ENCODE results near the gene SLC20A1.

The SLC20A1 gene

DNA sequence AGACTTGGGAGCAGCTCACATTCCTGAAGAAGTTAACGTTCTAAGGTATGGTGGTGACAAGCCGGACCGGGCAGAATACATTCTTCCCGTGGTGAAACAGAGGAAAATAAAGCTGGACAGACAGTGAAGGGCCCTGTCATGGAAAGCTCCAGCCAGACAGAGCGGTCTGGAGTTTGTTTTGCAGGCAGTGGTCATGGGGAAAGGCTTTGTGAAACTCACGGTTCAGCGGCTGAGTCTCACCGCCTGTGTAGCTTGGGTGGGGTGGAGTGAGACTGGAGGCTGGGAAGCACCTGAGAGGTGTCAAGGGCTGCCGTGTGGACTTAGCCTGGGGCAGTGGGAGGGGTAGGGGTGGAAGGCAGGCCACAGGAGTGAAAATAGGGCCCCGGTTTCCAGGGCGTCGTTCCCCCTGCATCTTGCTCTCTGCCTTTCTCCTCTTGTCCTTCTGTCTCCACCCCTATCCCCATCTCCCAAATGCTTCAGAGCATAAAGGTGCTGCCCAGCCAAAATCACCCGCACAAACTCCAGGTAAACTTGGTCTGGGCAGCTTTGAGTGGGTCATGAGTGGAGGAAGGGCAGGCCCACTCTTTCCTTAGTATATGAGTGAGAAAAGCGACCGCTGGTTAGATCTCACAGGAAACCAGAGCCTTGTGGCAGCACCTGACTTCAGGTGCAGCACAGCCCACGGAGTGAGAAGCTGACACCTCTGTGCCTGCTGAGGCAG is 11.4 kb upstream of the SLC20A1 start:
- no peak overlapping the region for H3K27ac Mint-ChIP-seq
- H3K4me1 Mint-ChIP-seq, result peaks cover 28 to 42% of the 10 kb centered on the region in 2 donors
- no peaks in the 10 kb centered on the region for H3K36me3 Mint-ChIP-seq
- no peak overlapping the region for H3K4me3 Mint-ChIP-seq
- ATAC-seq (replicated peaks), result no peak
- no peaks in the 10 kb centered on the region for H3K9me3 Mint-ChIP-seq
- no peaks in the 10 kb centered on the region for H3K27me3 Mint-ChIP-seq
- no peak for DNase-seq

DNA sequence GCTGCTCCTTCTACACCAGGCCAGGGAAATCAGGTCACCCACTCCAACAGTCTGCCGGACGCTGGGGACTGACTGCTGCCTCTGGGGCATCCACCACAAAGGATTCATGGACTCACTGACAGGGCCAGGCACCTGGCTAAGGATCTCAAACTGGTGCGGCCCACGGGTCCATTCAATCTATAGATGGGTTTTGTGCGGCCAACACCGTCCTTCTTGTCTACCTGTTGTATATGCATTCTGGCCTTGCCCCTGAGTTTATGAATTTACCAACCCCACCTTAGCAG is 10.9 kb upstream of the SLC20A1 start:
- no peaks in the 10 kb centered on the region for H3K36me3 Mint-ChIP-seq
- peaks cover 25 to 41% of the 10 kb centered on the region in 2 donors for H3K4me1 Mint-ChIP-seq
- no peaks in the 10 kb centered on the region for H3K9me3 Mint-ChIP-seq
- no peak overlapping the region for H3K4me3 Mint-ChIP-seq
- no peaks in the 10 kb centered on the region for H3K27me3 Mint-ChIP-seq
- DNase-seq (no peak), ATAC-seq (replicated peaks) (no peak)
- no peak overlapping the region for H3K27ac Mint-ChIP-seq

DNA sequence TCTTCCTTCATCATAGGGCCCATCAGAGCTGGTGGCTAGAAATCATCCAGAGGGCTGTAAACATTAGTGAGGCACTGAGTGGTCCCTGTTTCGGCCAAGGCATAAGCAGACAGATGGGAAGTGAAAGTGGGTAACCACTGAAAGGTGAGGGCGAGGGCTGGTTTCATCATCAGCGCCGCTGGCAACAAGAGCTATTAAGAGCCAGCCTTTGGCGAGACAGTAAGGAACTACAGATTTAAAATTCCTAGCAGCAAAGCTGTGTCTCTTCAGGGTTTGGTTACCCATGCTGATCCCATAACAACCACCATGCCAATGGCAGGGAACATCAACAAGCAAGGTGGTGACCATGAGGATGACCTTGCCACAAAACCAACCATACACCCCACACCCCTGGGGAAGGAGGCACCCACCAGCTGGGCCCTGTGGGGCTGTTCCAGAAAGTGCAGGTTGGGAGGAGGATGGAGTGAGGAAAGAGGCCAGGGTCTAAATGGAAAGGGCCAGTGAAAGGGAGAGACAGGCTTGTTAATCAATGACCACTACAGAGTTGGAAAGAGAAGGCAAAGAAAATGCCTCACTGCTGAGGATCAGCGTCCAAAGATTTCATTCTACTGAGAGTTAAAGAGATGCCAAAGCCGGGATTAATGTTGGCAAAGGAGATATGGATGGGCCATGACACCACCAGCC is 9.0 kb upstream of the SLC20A1 start:
- peak; percentile 95 to 96 for ATAC-seq (replicated peaks)
- H3K36me3 Mint-ChIP-seq, result no peaks in the 10 kb centered on the region
- peak; percentile 30 for DNase-seq
- peak overlapping the region; percentile 7 for H3K27ac Mint-ChIP-seq
- peaks cover 22 to 34% of the 10 kb centered on the region in 2 donors for H3K4me1 Mint-ChIP-seq
- no peaks in the 10 kb centered on the region for H3K27me3 Mint-ChIP-seq
- H3K4me3 Mint-ChIP-seq, result no peak overlapping the region
- no peaks in the 10 kb centered on the region for H3K9me3 Mint-ChIP-seq

DNA sequence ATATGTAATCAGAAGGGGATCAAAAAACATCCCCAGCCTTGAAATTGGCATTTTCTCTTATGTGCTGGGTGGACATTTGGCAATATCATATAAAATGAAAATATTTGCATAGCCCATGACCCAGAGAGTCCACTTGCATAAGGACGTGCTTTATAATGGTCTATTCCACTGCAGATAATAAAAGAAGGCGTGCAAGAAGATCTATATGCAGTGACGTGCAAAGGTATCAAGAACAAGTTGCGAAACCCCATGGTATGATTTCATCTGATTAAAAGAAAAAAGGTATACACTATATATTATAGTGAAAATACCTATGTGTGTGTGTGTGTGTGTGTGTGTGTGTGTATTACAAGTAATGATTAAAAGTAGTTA is 8.5 kb upstream of the SLC20A1 start:
- DNase-seq (no peak), ATAC-seq (replicated peaks) (no peak)
- H3K27me3 Mint-ChIP-seq, result no peaks in the 10 kb centered on the region
- H3K27ac Mint-ChIP-seq, result no peak overlapping the region
- H3K36me3 Mint-ChIP-seq, result no peaks in the 10 kb centered on the region
- H3K4me3 Mint-ChIP-seq, result no peak overlapping the region
- H3K9me3 Mint-ChIP-seq, result no peaks in the 10 kb centered on the region
- H3K4me1 Mint-ChIP-seq, result peaks cover 19 to 30% of the 10 kb centered on the region in 2 donors

DNA sequence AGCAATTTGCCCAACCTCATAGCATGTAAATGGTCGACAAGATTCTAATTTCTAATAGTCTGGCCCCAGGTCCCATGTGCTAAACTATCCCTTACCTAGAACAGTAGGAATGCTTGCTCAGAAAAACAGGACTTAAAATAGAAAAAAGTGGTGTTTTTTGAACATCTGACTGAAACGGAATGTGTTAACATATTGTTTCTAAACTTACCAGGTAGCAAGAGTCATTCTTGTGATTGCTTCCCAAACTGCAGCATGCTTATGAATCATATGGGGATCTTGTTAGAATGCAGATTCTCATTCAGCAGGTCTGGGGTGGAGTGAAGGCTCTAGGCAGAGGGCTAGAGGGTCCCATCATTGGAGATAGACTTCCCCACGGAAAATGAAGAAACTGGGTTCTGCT is 5.8 kb upstream of the SLC20A1 start:
- ATAC-seq (replicated peaks) (no peak), DNase-seq (no peak)
- Mint-ChIP-seq H3K36me3 (peaks cover 5 to 6% of the 10 kb centered on the region in 2 donors), H3K4me1 (peaks cover 28 to 43% of the 10 kb centered on the region in 2 donors), H3K27ac (no peak overlapping the region), H3K27me3 (no peaks in the 10 kb centered on the region), H3K9me3 (no peaks in the 10 kb centered on the region), H3K4me3 (no peak overlapping the region)

DNA sequence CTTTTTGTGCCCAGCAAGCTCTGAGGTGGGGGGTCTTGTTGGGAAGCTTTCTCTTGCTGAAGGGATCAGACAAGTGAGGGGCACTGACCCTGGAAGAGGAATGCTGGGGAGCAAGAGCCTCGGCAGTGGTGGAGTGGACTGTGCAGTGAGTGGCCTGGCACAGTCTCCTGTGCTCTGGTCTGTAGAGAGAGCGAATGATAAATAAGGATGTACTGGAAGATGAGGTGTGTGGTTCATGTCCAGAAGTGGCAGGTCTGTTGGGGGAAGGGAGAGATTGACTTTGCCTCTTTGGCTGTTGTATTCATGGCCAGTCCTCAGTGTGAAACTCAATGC is 5.3 kb upstream of the SLC20A1 start:
- H3K4me1 Mint-ChIP-seq, result peaks cover 26 to 44% of the 10 kb centered on the region in 2 donors
- H3K4me3 Mint-ChIP-seq, result no peak overlapping the region
- ATAC-seq (replicated peaks), result no peak
- H3K36me3 Mint-ChIP-seq, result peaks cover 5 to 6% of the 10 kb centered on the region in 2 donors
- H3K27me3 Mint-ChIP-seq, result no peaks in the 10 kb centered on the region
- no peak overlapping the region for H3K27ac Mint-ChIP-seq
- no peak for DNase-seq
- no peaks in the 10 kb centered on the region for H3K9me3 Mint-ChIP-seq

DNA sequence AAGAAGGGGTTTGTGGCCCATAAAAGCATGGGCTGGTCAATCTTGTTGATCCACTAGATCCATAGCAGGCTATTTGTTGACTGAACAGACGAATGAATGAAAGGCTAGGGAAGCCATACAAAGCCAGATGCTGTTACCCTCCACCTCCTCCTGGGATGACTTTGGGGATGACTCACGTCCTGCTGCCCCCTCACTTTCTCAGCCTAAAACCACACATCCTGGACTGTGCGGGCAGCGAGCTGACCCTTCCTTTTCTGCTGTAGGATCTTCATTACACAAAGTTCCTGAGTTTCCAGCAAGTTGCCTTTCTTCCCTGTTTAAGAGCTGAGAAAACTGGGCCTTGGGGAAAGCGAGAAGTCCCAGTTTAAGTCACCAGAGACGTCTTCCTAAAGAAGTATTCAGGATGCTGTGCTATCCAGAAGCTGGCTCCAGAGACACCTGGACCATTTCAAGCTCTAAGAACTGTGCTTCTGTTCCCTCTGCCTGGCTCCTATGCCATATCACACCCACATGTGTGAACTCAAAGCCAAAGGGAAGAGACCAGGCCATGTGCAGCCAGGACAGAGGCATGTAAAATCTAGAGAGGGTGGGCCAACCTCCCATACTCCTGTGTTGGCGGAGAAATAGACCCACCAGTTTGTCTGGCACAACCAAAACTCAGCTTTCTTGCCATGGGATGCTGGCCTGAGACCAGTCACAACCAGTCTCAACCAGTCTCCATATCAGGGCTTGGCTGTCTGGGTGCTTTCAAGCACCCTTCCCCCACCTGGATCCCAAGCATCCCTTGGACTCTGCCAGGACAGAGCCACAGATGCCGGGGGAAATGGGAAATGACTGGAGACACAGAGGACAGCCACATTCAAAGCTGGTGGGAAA is 4.7 kb upstream of the SLC20A1 start:
- DNase-seq, result no peak
- peak overlapping the region; percentile 5 for H3K27ac Mint-ChIP-seq
- ATAC-seq (replicated peaks), result no peak
- no peaks in the 10 kb centered on the region for H3K9me3 Mint-ChIP-seq
- peaks cover 5 to 6% of the 10 kb centered on the region in 2 donors for H3K36me3 Mint-ChIP-seq
- no peak overlapping the region for H3K4me3 Mint-ChIP-seq
- no peaks in the 10 kb centered on the region for H3K27me3 Mint-ChIP-seq
- peaks cover 22 to 38% of the 10 kb centered on the region in 2 donors for H3K4me1 Mint-ChIP-seq

DNA sequence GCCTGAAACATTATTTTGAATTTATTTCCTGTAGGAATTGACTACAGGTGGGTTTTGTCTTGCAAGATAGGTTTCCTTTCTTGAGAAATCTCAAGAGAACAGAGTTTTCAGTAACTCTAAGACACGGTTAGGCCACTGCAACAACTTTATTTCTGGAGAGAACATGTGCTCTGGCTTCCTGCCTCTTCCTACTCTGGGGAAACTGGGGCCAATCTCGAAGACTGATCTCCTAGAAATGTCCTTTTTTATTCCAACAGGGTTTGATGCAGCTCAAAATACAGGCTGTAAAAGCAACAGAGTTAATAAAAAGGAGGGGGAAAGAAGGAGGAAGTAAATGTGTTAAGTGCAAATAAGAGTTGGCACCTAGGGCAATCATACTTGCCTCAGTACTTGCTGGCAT is 4.0 kb upstream of the SLC20A1 start:
- H3K27ac Mint-ChIP-seq, result no peak overlapping the region
- H3K4me1 Mint-ChIP-seq, result peaks cover 18 to 32% of the 10 kb centered on the region in 2 donors

DNA sequence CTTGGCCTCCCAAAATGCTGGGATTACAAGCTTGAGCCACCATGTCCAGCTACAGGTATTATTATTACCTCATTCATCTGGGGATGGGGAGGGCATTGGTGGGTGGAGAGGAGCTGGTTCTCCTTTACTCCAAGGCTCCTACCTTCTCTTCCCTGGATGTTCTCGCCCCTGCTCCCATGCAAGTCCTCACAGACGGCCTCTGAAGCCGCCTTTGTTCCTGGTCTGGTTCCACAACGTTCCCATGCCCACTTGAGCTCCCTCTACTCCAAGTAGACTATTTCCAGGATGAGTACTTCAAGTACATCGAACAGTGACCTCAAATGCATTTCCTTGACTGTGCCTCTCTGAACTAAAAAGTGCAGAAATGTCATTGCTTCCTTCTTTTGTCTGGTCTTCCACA is 3.2 kb upstream of the SLC20A1 start:
- no peaks in the 10 kb centered on the region for H3K27me3 Mint-ChIP-seq
- H3K36me3 Mint-ChIP-seq, result peaks cover 14 to 15% of the 10 kb centered on the region in 2 donors
- no peak overlapping the region for H3K4me3 Mint-ChIP-seq
- DNase-seq (no peak), ATAC-seq (replicated peaks) (no peak)
- H3K27ac Mint-ChIP-seq, result no peak overlapping the region
- H3K4me1 Mint-ChIP-seq, result peaks cover 18 to 36% of the 10 kb centered on the region in 2 donors
- no peaks in the 10 kb centered on the region for H3K9me3 Mint-ChIP-seq

More for the DNA sequence above, 4.0 kb upstream of the SLC20A1 start:
- Mint-ChIP-seq H3K9me3 (no peaks in the 10 kb centered on the region), H3K4me3 (no peak overlapping the region), H3K36me3 (peaks cover 6% of the 10 kb centered on the region in 2 donors), H3K27me3 (no peaks in the 10 kb centered on the region)
- no peak for DNase-seq
- no peak for ATAC-seq (replicated peaks)

DNA sequence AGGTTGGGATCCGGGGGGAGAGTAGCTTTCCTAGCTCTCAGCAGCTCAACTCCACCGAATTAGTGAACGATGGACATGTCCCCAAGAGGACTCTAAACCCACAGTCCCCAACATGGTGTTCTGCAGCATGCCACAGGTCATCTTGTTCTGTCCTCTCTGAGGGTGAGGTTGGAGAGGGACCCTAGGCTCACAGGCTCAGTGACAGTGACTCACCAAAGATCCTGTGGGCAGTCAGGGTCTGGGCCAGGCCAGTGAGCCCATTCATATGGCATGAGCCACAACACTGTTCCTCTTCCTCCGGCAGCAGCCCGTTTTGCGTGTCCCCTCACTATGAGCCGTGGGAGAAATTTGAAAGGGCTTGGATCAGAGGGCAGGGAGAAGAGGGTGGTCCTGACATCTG is 2.8 kb upstream of the SLC20A1 start:
- no peaks in the 10 kb centered on the region for H3K27me3 Mint-ChIP-seq
- DNase-seq, result no peak
- ATAC-seq (replicated peaks), result no peak
- peaks cover 20 to 40% of the 10 kb centered on the region in 2 donors for H3K4me1 Mint-ChIP-seq
- H3K4me3 Mint-ChIP-seq, result no peak overlapping the region
- no peaks in the 10 kb centered on the region for H3K9me3 Mint-ChIP-seq
- H3K36me3 Mint-ChIP-seq, result peaks cover 17 to 19% of the 10 kb centered on the region in 2 donors
- H3K27ac Mint-ChIP-seq, result no peak overlapping the region

DNA sequence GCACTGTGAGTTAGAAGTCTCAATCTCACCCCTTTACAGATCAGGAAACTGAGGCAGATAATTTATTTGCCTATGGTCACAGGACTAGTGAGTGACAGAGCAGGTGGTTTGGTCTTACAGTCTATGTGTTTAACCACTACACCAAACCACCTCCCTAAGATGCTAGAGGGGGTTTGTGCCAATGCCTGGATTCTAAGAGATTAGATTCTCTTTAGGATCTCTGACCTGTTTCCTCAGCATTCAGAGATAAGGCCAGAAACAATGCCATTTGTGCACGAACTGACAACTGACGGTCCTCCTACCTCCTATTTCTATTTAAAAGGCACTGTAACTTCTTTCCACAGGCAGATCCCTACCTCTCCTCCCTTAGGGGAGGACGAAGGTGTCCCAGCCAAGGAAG is 2.3 kb upstream of the SLC20A1 start:
- no peak for ATAC-seq (replicated peaks)
- no peaks in the 10 kb centered on the region for H3K27me3 Mint-ChIP-seq
- no peak overlapping the region for H3K4me3 Mint-ChIP-seq
- H3K4me1 Mint-ChIP-seq, result peaks cover 20 to 44% of the 10 kb centered on the region in 2 donors
- H3K27ac Mint-ChIP-seq, result no peak overlapping the region
- H3K36me3 Mint-ChIP-seq, result peaks cover 21 to 22% of the 10 kb centered on the region in 2 donors
- no peaks in the 10 kb centered on the region for H3K9me3 Mint-ChIP-seq
- DNase-seq, result no peak

DNA sequence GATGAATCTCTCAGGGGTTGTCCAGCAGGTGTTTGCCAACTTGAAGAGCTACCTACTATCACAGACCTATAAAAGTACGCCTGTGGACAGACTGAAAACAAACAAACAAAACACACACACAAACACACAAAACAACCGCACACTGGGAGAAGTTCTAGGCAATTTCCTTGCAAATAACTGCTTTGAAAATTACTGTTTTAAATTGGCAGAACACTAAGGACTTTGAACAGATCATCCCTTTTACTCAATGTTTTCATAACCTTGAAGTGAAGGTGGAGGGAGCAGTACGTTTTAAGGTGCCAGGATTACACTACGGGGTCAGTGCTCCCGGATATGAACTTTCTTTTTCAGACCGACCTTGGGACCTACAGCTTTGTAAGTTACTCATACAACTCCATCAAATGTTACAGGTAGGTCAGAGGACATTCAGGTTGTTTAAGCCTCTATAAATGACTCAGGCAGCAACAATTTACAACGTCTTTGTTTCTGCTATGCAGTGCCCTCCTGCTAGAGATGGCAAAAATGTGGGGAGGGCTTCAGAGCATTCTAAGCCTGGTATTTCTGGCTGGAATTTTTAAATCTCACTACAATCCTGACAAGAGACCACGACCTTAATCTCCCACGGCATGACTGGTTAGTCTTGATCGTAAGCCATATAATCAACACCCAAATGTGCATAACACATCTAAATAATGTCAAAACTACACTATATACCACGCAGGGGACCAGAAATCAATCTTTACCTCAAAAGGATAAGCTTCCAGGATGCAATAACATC is 1.4 kb upstream of the SLC20A1 start:
- H3K4me1 Mint-ChIP-seq, result peaks cover 23 to 51% of the 10 kb centered on the region in 2 donors
- ATAC-seq (replicated peaks) (no peak), DNase-seq (no peak)
- H3K36me3 Mint-ChIP-seq, result peaks cover 29 to 30% of the 10 kb centered on the region in 2 donors
- peak overlapping the region; percentile 88 to 92 for H3K4me3 Mint-ChIP-seq
- H3K27ac Mint-ChIP-seq, result peak overlapping the region; percentile 94
- H3K9me3 Mint-ChIP-seq, result no peaks in the 10 kb centered on the region
- no peaks in the 10 kb centered on the region for H3K27me3 Mint-ChIP-seq

DNA sequence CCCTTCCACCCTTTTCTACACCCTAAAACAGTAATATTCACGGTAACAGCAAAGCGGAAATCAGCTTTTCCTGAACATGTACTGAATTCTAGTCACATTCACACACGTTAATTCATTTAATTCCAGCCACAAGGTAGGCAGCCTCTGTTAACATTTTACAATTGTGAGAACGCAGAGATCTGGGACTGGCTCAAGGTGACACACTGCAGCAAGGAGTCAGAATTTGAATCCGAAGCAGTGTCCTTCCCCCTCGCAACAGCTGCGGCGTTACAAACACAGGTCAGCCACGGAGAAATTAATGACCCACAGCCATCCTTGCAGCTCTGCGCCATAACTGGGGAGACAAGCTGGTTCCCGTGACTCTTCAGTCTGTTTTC is 818 bp upstream of the SLC20A1 start:
- DNase-seq (no peak), ATAC-seq (replicated peaks) (peak; percentile 6 to 9)
- Mint-ChIP-seq H3K4me1 (peaks cover 23 to 57% of the 10 kb centered on the region in 2 donors), H3K27me3 (no peaks in the 10 kb centered on the region), H3K36me3 (peaks cover 29 to 36% of the 10 kb centered on the region in 2 donors), H3K9me3 (no peaks in the 10 kb centered on the region), H3K4me3 (peak overlapping the region; percentile 88 to 92), H3K27ac (peak overlapping the region; percentile 94)

DNA sequence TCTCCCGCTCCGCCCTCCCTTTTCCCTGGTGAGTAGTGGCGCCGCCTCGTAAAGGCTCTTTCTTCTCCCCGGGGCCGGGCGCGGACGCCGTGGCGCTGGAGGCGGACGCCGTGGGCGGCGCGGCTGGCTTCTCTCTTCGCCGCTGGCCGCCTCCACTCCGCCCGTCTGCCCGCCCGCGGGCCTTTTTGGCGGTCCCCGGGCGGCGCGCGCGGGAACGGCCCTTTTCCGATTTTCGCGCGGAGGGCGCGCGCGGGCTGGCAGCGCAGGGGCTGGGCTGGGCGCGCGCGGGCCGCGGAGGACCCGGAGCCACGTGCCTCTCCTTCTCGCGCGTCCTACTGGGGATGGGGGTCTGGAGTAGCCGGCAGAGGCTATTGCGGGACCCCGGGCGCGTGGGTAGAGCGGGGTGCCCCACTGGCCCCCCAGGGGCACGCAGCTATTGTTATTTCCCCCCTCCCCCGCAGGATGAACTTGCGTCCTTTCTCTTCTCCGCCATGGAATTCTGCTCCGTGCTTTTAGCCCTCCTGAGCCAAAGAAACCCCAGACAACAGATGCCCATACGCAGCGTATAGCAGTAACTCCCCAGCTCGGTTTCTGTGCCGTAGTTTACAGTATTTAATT is 472 bp downstream of the SLC20A1 start:
- H3K4me1 Mint-ChIP-seq, result peaks cover 22 to 59% of the 10 kb centered on the region in 2 donors
- peak overlapping the region; percentile 94 for H3K27ac Mint-ChIP-seq
- H3K9me3 Mint-ChIP-seq, result no peaks in the 10 kb centered on the region
- H3K27me3 Mint-ChIP-seq, result no peaks in the 10 kb centered on the region
- DNase-seq (peak; percentile 37), ATAC-seq (replicated peaks) (peak; percentile 25 to 26)
- H3K4me3 Mint-ChIP-seq, result peak overlapping the region; percentile 88 to 92
- peaks cover 31 to 44% of the 10 kb centered on the region in 2 donors for H3K36me3 Mint-ChIP-seq
